Lung (tissue), 12 donors: ENCODE measurements around the gene SLC24A1. TPM values are rescaled to one million over a fixed set of nuclear protein-coding genes. Genes with fewer than 3 reads are reported as not detected.
"Not testable (repeated sequence)": the region's sequence is repeated elsewhere in the genome, so short reads cannot be mapped to it uniquely, and the experiment has no call there.

ENCODE experiments used
- ATAC-seq: fragments of 200-7000 bp; cut with Tn5 transposase; one replicate; pipeline ENCODE4 v1.9.1; 2020; ENCODE audit warnings: moderate number of reproducible peaks; ENCODE audit not compliant: insufficient read depth, low FRiP score
- DNase-seq, 3 donors: peaks; one replicate each; pipeline ENCODE4 v3.0.0-alpha.2; 2013 to 2017
- H3K27ac ChIP-seq, 2 donors: one replicate each; pipeline ENCODE4 v1.5.1; 2013; ENCODE audit warnings: mild to moderate bottlenecking in 2 of 2, moderate library complexity in 2 of 2, control low read depth in 1 of 2, inconsistent platforms in 1 of 2, low read depth in 1 of 2, low read length in 1 of 2
- H3K27me3 ChIP-seq, 3 donors: one replicate each; pipeline ENCODE4 v1.5.1; 2013; ENCODE audit warnings: low read length in 2 of 3; ENCODE audit not compliant: control insufficient read depth in 3 of 3, insufficient read depth in 3 of 3
- H3K36me3 ChIP-seq, 4 donors: one replicate each; pipeline ENCODE4 v1.5.1; 2013; ENCODE audit warnings: low read length in 4 of 4, mild to moderate bottlenecking in 1 of 4, moderate library complexity in 1 of 4; ENCODE audit not compliant: control insufficient read depth in 4 of 4, insufficient read depth in 4 of 4
- H3K4me1 ChIP-seq, 5 donors: one replicate each; pipeline ENCODE4 v1.5.1; 2013; ENCODE audit warnings: low read length in 5 of 5, mild to moderate bottlenecking in 2 of 5, moderate library complexity in 1 of 5; ENCODE audit not compliant: control insufficient read depth in 5 of 5, insufficient read depth in 5 of 5
- H3K4me3 ChIP-seq: one replicate; pipeline ENCODE4 v1.5.1; 2013; ENCODE audit warnings: mild to moderate bottlenecking, control low read depth, moderate library complexity
- H3K9ac ChIP-seq, 2 donors: one replicate each; pipeline ENCODE4 v1.5.1; 2013; ENCODE audit warnings: low read length in 2 of 2, control low read depth in 1 of 2; ENCODE audit not compliant: insufficient read depth in 1 of 2
- H3K9me3 ChIP-seq, 4 donors: one replicate each; pipeline ENCODE4 v1.5.1; 2013; ENCODE audit warnings: low read length in 3 of 4, mild to moderate bottlenecking in 1 of 4, moderate library complexity in 1 of 4; ENCODE audit not compliant: control insufficient read depth in 4 of 4, insufficient read depth in 3 of 4
- WGBS, 2 donors: extraction: QIAGEN DNeasy Blood & Tissue Kit; methylation state at CpG; one replicate each; pipeline ENCODE4 v1.1.7; 2013; 5-methylcytosine and 5-hydroxymethylcytosine counted together
- polyA plus RNA-seq, 2 donors: library from polyadenylated mRNA; stranded (reverse); fragments of 200-250 nt; gene quantifications; one replicate each; pipeline ENCODE4 v1.2.1, GENCODE V29; 2013
- total RNA-seq, 2 donors: library from RNA; depleted of rRNA in 1 of 2; stranded (reverse); fragments of >200 nt in 1 of 2; gene quantifications; one replicate each; pipeline ENCODE4 v1.2.1, GENCODE V29; 2014 to 2021
- TF ChIP-seq, protein P1 (sequence below): IDR thresholded peaks from 2 replicates; pipeline ENCODE4 v1.5.1; 2012; ENCODE audit warnings: mild to moderate bottlenecking; ENCODE audit errors: control extremely low read depth, extremely low read depth
- donor health status: control.
- donor health status: control.
- donor health status: Bipolar disorder and iron deficiency.
- donor health status: healthy.
- donor health status: DM: yes; HTN: yes; CAD: no.

SLC24A1 gene
- total and polyA plus RNA-seq, 4 donors = 4.0 to 12.6 (median 7.8) TPM

DNA sequence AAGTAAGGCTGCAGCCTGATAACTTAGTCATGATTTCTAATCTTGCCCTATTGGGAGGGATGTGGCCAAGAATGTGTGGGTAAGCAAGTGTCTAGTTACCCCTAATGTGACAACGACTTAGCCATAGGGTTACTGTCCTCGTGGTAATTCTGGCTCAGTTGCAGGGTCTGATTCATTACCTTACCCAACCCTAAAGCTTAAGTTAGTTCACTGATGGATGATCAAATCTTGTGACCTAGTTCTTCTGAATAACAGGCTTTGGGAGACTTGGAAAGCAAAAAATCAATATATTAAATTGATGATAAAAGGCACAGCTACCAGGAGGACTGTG, 9.2 kb upstream of the SLC24A1 start:
- H3K4me1 ChIP-seq = peaks cover 0 to 20% (median 13%) of the 10 kb centered on the region in 5 donors
- H3K27me3 ChIP-seq = no peaks in the 10 kb centered on the region
- 66 to 72% methylated on average over 2 of the region's 2 CpGs for whole genome bisulfite sequencing, 2 donors
- H3K36me3 ChIP-seq = no peaks in the 10 kb centered on the region
- ATAC-seq = no peak
- H3K27ac ChIP-seq = no peak overlapping the region
- no peak overlapping the region for H3K9ac ChIP-seq
- DNase-seq = no peak
- H3K9me3 ChIP-seq = no peaks in the 10 kb centered on the region
- no peak overlapping the region for H3K4me3 ChIP-seq
- TF ChIP-seq, protein P1, sequence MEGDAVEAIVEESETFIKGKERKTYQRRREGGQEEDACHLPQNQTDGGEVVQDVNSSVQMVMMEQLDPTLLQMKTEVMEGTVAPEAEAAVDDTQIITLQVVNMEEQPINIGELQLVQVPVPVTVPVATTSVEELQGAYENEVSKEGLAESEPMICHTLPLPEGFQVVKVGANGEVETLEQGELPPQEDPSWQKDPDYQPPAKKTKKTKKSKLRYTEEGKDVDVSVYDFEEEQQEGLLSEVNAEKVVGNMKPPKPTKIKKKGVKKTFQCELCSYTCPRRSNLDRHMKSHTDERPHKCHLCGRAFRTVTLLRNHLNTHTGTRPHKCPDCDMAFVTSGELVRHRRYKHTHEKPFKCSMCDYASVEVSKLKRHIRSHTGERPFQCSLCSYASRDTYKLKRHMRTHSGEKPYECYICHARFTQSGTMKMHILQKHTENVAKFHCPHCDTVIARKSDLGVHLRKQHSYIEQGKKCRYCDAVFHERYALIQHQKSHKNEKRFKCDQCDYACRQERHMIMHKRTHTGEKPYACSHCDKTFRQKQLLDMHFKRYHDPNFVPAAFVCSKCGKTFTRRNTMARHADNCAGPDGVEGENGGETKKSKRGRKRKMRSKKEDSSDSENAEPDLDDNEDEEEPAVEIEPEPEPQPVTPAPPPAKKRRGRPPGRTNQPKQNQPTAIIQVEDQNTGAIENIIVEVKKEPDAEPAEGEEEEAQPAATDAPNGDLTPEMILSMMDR = no peak

DNA sequence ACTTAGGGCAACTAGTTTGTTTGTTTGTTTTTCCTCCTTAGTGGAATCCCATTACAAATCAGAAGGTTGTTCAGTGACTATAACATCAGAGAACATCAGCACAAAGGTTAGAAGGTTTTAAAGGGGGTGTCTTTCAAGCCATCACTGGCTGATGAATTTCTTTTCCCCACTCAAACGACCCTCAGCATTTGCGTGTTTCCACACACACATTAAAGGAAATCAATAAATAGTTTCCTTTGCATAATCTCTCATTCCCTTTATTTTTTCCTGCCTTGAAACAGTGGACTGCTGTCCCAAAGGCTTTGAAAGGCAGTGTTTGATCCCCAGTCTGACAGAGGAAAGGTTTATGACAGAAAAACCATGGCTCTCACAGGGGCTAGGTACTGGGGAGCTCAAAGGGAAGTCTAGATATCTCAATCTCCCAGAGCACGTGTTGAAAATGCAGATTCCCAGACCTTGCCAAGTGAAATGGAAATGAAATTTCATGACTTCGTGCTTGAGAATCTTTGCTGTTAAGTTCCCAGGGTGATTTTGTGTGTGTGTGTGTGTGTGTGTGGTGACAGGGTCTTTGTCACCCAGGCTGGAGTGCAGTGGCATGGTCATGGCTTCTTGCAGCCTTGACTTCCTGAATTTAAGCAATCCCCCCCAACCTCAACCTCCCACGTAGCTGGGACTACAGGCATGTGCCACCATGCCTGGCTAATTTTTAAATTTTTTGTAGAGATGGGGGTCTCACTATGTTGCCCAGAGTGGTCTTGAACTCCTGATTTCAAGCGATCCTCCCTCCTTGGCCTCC, 8.6 kb upstream of the SLC24A1 start:
- Histone ChIP-seq H3K36me3 (no peaks in the 10 kb centered on the region), H3K27me3 (no peaks in the 10 kb centered on the region), H3K27ac (no peak overlapping the region), H3K9me3 (no peaks in the 10 kb centered on the region), H3K9ac (peak overlapping the region in 1 of 2 donors; percentile 26), H3K4me1 (peaks cover 0 to 20% (median 13%) of the 10 kb centered on the region in 5 donors), H3K4me3 (no peak overlapping the region)
- DNase-seq = no peak
- WGBS, 2 donors = 67 to 75% methylated on average over 6 of the region's 6 CpGs
- TF ChIP-seq, protein P1 = no peak
- no peak for ATAC-seq

DNA sequence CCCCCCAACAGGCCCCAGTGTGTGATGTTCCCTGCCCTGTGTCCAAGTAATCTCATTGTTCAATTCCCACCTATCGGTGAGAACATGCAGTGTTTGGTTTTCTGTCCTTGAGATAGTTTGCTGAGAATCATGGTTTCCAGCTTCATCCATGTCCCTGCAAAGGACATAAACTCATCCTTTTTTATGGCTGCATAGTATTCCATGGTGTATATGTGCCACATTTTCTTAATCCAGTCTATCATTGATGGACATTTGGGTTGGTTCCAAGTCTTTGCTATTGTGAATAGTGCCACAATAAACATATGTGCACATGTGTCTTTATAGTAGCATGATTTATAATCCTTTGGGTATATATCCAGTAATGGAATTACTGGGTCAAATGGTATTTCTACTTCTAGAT, 5.9 kb upstream of the SLC24A1 start:
- H3K4me1 ChIP-seq = peaks cover 0 to 33% (median 16%) of the 10 kb centered on the region in 5 donors
- 100% methylated on average over 1 of the region's 1 CpG for WGBS, 2 donors
- not testable (repeated sequence) for ATAC-seq

DNA sequence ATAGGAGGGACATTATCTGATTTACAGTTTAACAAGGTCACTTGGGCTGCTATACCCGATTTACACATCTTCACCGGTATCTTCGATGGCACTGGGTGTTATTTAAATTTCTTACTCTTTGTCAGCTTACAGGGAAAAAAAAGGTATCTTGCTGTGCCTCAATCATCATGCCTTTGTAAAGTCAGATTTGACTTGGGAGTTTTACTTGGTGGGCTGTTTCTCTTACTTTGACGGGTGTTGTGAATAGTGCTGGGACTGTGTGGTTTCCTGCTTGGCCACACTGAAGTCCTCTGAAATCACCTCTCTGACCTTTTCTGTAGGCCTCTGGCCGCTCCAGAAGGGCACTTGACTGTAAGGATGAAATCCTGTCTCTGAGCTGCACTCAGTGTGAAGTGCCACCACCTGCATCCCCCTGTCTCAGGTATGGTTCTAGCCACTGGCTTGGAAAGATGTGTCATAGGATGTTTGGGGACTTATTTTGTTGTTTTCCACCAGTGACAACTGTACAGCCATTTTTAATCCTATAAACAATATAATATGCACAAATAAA, 3.1 kb upstream of the SLC24A1 start:
- ATAC-seq (no peak), DNase-seq (no peak)
- TF ChIP-seq, protein P1 = no peak
- H3K4me3 ChIP-seq = no peak overlapping the region
- H3K9ac ChIP-seq = peak overlapping the region in 1 of 2 donors; percentile 67
- H3K4me1 ChIP-seq = peaks cover 0 to 22% (median 7%) of the 10 kb centered on the region in 5 donors
- H3K27me3 ChIP-seq = no peaks in the 10 kb centered on the region
- H3K9me3 ChIP-seq = no peaks in the 10 kb centered on the region
- no peak overlapping the region for H3K27ac ChIP-seq
- no peaks in the 10 kb centered on the region for H3K36me3 ChIP-seq
- 71 to 79% methylated on average over 5 of the region's 5 CpGs for WGBS, 2 donors

More for the DNA sequence above, 5.9 kb upstream of the SLC24A1 start:
- H3K27me3 ChIP-seq, H3K27ac ChIP-seq, H3K9me3 ChIP-seq, H3K36me3 ChIP-seq, DNase-seq, H3K4me3 ChIP-seq, H3K9ac ChIP-seq: not testable (repeated sequence)
